HEK293T (cell line): ENCODE results near the gene EIF4G3.

ENCODE experiments used
- CTCF ChIA-PET: fragments of 350-600 bp; formaldehyde crosslinking; extraction: SDS; loops from one replicate; lab custom pipeline; 2021; ENCODE audit warnings: antibody characterized with exemption, inconsistent platforms; lab: Yijun Ruan, JAX
- POLR2A ChIA-PET: fragments of 350-600 bp; formaldehyde crosslinking; extraction: SDS; loops from one replicate; lab custom pipeline; 2020; ENCODE audit warnings: antibody characterized with exemption, inconsistent platforms; lab: Yijun Ruan, JAX
- DNase-seq: peaks from one replicate; pipeline ENCODE4 v3.0.0; 2012; ENCODE audit warnings: mixed read lengths; ENCODE audit errors: extremely low spot score
- CTBP1 ChIP-seq: fragments of 450-650 bp; IDR thresholded peaks from 2 replicates; pipeline ENCODE4 v1.6.1; 2016; ENCODE audit warnings: borderline replicate concordance
- ELF4 ChIP-seq: fragments of 450-650 bp; IDR thresholded peaks from 2 replicates; pipeline ENCODE4 v1.6.1; 2017; ENCODE audit warnings: antibody characterized with exemption
- FOXA1 ChIP-seq: fragments of 450-650 bp; IDR thresholded peaks from 2 replicates; pipeline ENCODE4 v1.6.1; 2016; ENCODE audit warnings: mild to moderate bottlenecking
- HDGF ChIP-seq: fragments of 450-650 bp; IDR thresholded peaks from 2 replicates; pipeline ENCODE4 v1.6.1; 2017; ENCODE audit warnings: antibody characterized with exemption, borderline replicate concordance
- L3MBTL2 ChIP-seq: fragments of 450-650 bp; conservative IDR thresholded peaks from 2 replicates; pipeline ENCODE4 v1.6.1; 2016; ENCODE audit warnings: mild to moderate bottlenecking
- PKNOX1 ChIP-seq: fragments of 450-650 bp; IDR thresholded peaks from 2 replicates; pipeline ENCODE4 v1.6.1; 2016
- SP1 ChIP-seq: fragments of 450-650 bp; IDR thresholded peaks from 2 replicates; pipeline ENCODE4 v1.6.1; 2017

Gene EIF4G3

DNA sequence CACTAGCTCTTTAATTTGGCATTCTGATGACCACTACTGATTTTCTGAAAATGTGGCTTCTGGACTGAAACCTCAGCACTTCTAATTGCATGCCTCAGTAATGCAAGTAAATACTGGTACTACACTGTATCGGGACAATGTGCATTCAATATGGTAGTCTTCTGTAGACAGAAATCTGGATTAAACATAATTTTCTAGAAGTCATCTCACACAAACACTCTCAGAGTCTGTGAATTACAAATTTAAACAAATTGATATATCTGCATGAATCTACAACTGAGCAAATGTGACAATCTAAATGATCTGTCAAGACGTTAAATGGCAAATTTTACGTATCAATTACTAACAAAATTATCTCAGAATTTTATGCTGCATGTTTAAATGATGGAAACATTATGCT, 413.3 kb downstream of the EIF4G3 start:
- ChIA-PET POLR2A (no interaction called here), CTCF (no interaction called here)
- DNase-seq: no peak
- no peak for TF ChIP-seq FOXA1

GRCh38 chr1:20760322-20760721, 416.4 kb downstream of the EIF4G3 start:
- TF ChIP-seq SP1 (no peak), HDGF (no peak), PKNOX1 (no peak), L3MBTL2 (no peak), CTBP1 (no peak), FOXA1 (no peak), ELF4 (no peak)
- no peak for DNase-seq
- ChIA-PET CTCF (no interaction called here), POLR2A (no interaction called here)
